Measurements from ENCODE around the gene MRPL27. TPM values are rescaled to one million over a fixed set of nuclear protein-coding genes. Genes with fewer than 3 reads are reported as not detected.

MRPL27 gene
- total and polyA plus RNA-seq, 2 of the 4 experiments (the other 2 are of a cell fraction) = 176 to 202 TPM

GRCh38 chr17:50365649-50366393 is 7.2 kb downstream of the MRPL27 start:
- intact Hi-C loops (cut with micrococcal nuclease) = no loop called here
- H3K9me1 ChIP-seq (ENCODE audit: insufficient read depth, low read length) = peaks cover 13% of the 10 kb centered on the region; the same call in 1 of the 2 replicates
- no peak overlapping the region for H2AK5ac ChIP-seq (ENCODE audit: low read depth, low read length)
- ATAC-seq (ENCODE audit: low read depth) (no peak), DNase-seq (no peak)
- H3K27me3 ChIP-seq (ENCODE audit: control insufficient read depth, insufficient read depth, low read length) = no peaks in the 10 kb centered on the region
- no peak overlapping the region for H2BK120ac ChIP-seq (ENCODE audit: low read depth, low read length)
- H2BK15ac ChIP-seq (ENCODE audit: low read depth, low read length) = no peak overlapping the region
- CTCF ChIA-PET = no interaction called here
- no peak overlapping the region for H2BK5ac ChIP-seq (ENCODE audit: low read depth, low read length, poor library complexity, severe bottlenecking)
- peaks cover 22% of the 10 kb centered on the region; the same call in 1 of the 2 replicates for H4K20me1 ChIP-seq (ENCODE audit: insufficient read depth, low read length)
- dilution Hi-C loops (cut with HindIII; ENCODE audit: low sequenced_read_pairs, unreplicated experiment) = no loop called here
- no peaks in the 10 kb centered on the region for H3K9me3 ChIP-seq (ENCODE audit: control insufficient read depth, insufficient read depth, low read length)
- H3K4me3 ChIP-seq (ENCODE audit: insufficient read depth, low read depth, low read length) = no peak overlapping the region
- in situ Hi-C loops (cut with MboI; ENCODE audit: low sequenced_read_pairs) = no loop called here
- no peak overlapping the region for H2BK20ac ChIP-seq (ENCODE audit: low read depth, low read length)
- peaks cover 13 to 43% of the 10 kb centered on the region in 2 experiments for H3K79me1 ChIP-seq (ENCODE audit: low read depth in 1 of 2, low read length in 2 of 2)
- no peak overlapping the region for H4K91ac ChIP-seq (ENCODE audit: insufficient read depth, low read depth, low read length)
- H3K4me1 ChIP-seq (ENCODE audit: control insufficient read depth, insufficient read depth, low read length) = peaks cover 11% of the 10 kb centered on the region
- H3K18ac ChIP-seq (ENCODE audit: low read depth, low read length) = no peak overlapping the region
- no TSS peak for BruUV-seq (replicated peaks)
- H3K14ac ChIP-seq (replicated peaks; ENCODE audit: low read depth, low read length) = no peak overlapping the region
- H4K8ac ChIP-seq (ENCODE audit: low read depth in 2 of 2, low read length in 2 of 2) = no peak overlapping the region
- H2AFZ ChIP-seq (replicated peaks; ENCODE audit: low read length, poor library complexity) = no peak overlapping the region
- no peak overlapping the region for H3K9ac ChIP-seq (ENCODE audit: low read depth, low read length)
- H4K5ac ChIP-seq (ENCODE audit: low read depth, low read length) = no peak overlapping the region
- WGBS, 2 experiments (ENCODE audit: extremely low coverage in 2 of 2, insufficient read length in 1 of 2) = 100% methylated on average over 2 of the region's 14 CpGs; no CpG with 5 or more reads in 1 of the 2 experiments
- POLR2A ChIA-PET (ENCODE audit: unreplicated experiment) = no interaction called here
- TF ChIP-seq POLR2A (IDR thresholded peaks at IDR 0.05; ENCODE audit: low read depth, low read length) = no peak
- no peak for TF ChIP-seq ELK1 (IDR thresholded peaks at IDR 0.05; ENCODE audit: borderline replicate concordance, low read depth, low read length)
- no peak for TF ChIP-seq CHD1 (IDR thresholded peaks at IDR 0.05; ENCODE audit: low read depth, low read length)
- TF ChIP-seq BHLHE40 (IDR thresholded peaks at IDR 0.05; ENCODE audit: low read depth, low read length) = no peak
- TF ChIP-seq SMC3 (IDR thresholded peaks at IDR 0.05; ENCODE audit: low read depth, low read length) = no peak
- TF ChIP-seq FOS (IDR thresholded peaks at IDR 0.05; ENCODE audit: low read depth, low read length) = no peak
- TF ChIP-seq CTCF (conservative IDR thresholded peaks at IDR 0.05; ENCODE audit: low read depth, low read length) = no peak
- TF ChIP-seq MAZ (IDR thresholded peaks at IDR 0.05; ENCODE audit: borderline replicate concordance, low read depth, low read length) = no peak
- no peak for TF ChIP-seq RFX5 (IDR thresholded peaks at IDR 0.05; ENCODE audit: low read depth, low read length)
- no peak for TF ChIP-seq RCOR1 (IDR thresholded peaks at IDR 0.05; ENCODE audit: insufficient replicate concordance, low read length)
- no peak for TF ChIP-seq USF2 (IDR thresholded peaks at IDR 0.05; ENCODE audit: low read depth, low read length)
- TF ChIP-seq RAD21 (IDR thresholded peaks at IDR 0.05; ENCODE audit: low read length) = no peak
- no peak for TF ChIP-seq MXI1 (IDR thresholded peaks at IDR 0.05; ENCODE audit: borderline replicate concordance, low read depth, low read length)
- H3K4me2 ChIP-seq (ENCODE audit: low read depth, low read length) = no peak overlapping the region
- H3K27ac ChIP-seq (ENCODE audit: insufficient read depth, low read length) = no peak overlapping the region
- no peak overlapping the region for H2AK9ac ChIP-seq (replicated peaks; ENCODE audit: low read depth, low read length, poor library complexity)
- no peak overlapping the region for H3K56ac ChIP-seq (ENCODE audit: extremely low read depth, insufficient read depth, low read length)
- H3K36me3 ChIP-seq (ENCODE audit: control insufficient read depth, insufficient read depth, low read length) = peaks cover 47% of the 10 kb centered on the region
- H3K4ac ChIP-seq (ENCODE audit: low read depth, low read length) = no peak overlapping the region
- no peak overlapping the region for H3K23ac ChIP-seq (ENCODE audit: low read depth, low read length)
